Measurements from ENCODE around the gene CHD5. TPM values are rescaled to one million over a fixed set of nuclear protein-coding genes. Genes with fewer than 3 reads are reported as not detected.

Gene CHD5
- total RNA-seq, 1 experiment from 2014 or later: 1.6 TPM

DNA sequence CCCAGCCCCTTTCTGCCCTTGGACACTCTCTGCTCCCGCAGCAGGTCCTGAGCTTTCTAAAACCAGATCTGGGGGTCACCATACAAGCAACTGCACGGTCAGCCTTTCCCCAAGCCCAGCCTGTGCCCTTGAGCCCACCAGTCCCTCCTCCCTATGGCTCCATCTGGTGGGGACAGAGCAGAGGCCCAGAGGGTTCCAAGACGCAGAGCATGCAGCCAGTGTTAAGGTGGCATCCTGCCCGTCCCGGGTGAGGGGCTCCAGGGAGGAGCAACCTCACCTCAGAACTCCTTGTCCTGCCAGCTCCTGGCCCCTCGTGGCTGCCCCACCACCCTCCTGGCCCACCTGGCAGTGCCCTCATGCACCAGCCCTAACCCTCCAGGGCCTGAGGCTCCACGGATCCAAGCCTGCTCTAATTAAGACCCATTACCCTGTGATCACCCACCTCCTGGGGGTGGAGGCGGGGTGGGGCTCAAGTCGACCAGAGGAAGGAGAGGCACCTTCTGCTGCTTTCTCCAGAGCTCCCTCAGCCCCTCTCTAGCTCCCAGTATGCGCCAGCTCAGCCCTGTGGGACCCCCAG lies 8.5 kb downstream of the CHD5 start:
- Histone ChIP-seq H2BK120ac (ENCODE audit: low read depth, low read length, poor library complexity, severe bottlenecking) (no peak overlapping the region), H3T11ph (ENCODE audit: low read length) (no peak overlapping the region), H3K79me2 (ENCODE audit: insufficient read depth, low read length) (no peaks in the 10 kb centered on the region), H3K27me3 (ENCODE audit: insufficient read depth, low read length) (no peaks in the 10 kb centered on the region; the same call in 1 of the 2 replicates), H3K79me1 (ENCODE audit: insufficient read depth, low read depth, low read length, poor library complexity, severe bottlenecking) (no peaks in the 10 kb centered on the region), H2BK5ac (ENCODE audit: insufficient read length, low read length) (no peak overlapping the region), H4K5ac (ENCODE audit: insufficient read length, low read depth, low read length) (no peak overlapping the region), H3K14ac (ENCODE audit: insufficient read depth, low read length) (no peak overlapping the region), H3K27ac (ENCODE audit: insufficient read length, low read depth, low read length) (no peak overlapping the region), H3K4me2 (ENCODE audit: insufficient read depth, insufficient read length, low read length) (no peak overlapping the region), H3K4me1 (ENCODE audit: insufficient read depth, low read length) (no peaks in the 10 kb centered on the region), H3K18ac (ENCODE audit: insufficient read length, low read depth, low read length) (no peak overlapping the region), H3K23me2 (ENCODE audit: insufficient read length, low read depth, low read length, poor library complexity, severe bottlenecking) (no peaks in the 10 kb centered on the region), H3K23ac (ENCODE audit: insufficient read length, low read depth, low read length) (no peak overlapping the region), H3K9ac (ENCODE audit: extremely low read depth, insufficient read length, low read length) (no peak overlapping the region), H4K91ac (ENCODE audit: insufficient read length, low read depth, low read length) (no peak overlapping the region), H4K20me1 (ENCODE audit: control insufficient read depth, insufficient read depth, insufficient read length) (no peaks in the 10 kb centered on the region), H2AK5ac (ENCODE audit: insufficient read length, low read length) (no peak overlapping the region), H2BK20ac (ENCODE audit: low read depth, low read length, poor library complexity, severe bottlenecking) (no peak overlapping the region), H2BK15ac (ENCODE audit: low read depth, low read length) (no peak overlapping the region), H3K9me3 (ENCODE audit: control insufficient read depth, low read depth, low read length) (no peaks in the 10 kb centered on the region), H3K56ac (ENCODE audit: insufficient read length, low read depth, low read length) (no peak overlapping the region), H3K4ac (ENCODE audit: low read depth, low read length) (no peak overlapping the region), H2BK12ac (ENCODE audit: insufficient read length, low read depth, low read length) (no peak overlapping the region), H4K8ac (replicated peaks; ENCODE audit: insufficient read length, low read depth, low read length) (no peak overlapping the region), H2AFZ (ENCODE audit: low read length) (no peak overlapping the region)
- TF ChIP-seq, protein P1, sequence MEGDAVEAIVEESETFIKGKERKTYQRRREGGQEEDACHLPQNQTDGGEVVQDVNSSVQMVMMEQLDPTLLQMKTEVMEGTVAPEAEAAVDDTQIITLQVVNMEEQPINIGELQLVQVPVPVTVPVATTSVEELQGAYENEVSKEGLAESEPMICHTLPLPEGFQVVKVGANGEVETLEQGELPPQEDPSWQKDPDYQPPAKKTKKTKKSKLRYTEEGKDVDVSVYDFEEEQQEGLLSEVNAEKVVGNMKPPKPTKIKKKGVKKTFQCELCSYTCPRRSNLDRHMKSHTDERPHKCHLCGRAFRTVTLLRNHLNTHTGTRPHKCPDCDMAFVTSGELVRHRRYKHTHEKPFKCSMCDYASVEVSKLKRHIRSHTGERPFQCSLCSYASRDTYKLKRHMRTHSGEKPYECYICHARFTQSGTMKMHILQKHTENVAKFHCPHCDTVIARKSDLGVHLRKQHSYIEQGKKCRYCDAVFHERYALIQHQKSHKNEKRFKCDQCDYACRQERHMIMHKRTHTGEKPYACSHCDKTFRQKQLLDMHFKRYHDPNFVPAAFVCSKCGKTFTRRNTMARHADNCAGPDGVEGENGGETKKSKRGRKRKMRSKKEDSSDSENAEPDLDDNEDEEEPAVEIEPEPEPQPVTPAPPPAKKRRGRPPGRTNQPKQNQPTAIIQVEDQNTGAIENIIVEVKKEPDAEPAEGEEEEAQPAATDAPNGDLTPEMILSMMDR (conservative IDR thresholded peaks at IDR 0.05): peak; percentile 64
- Mint-ChIP-seq H3K27me3 (ENCODE audit: low read depth) (peaks cover 6% of the 10 kb centered on the region), H3K9me3 (no peaks in the 10 kb centered on the region), H3K36me3 (ENCODE audit: insufficient read depth in 1 of 3, low read depth in 3 of 3) (no peaks in the 10 kb centered on the region), H3K4me1 (0 out of 4 replicates have a peak, but pooled peaks cover 0 to 2% of the 10 kb centered on the region in 2 experiments), H3K4me3 (no peak overlapping the region; a peak in 1 of 5 replicates), H3K27ac (no peak overlapping the region; a peak in 1 of 7 replicates)
- no CpG with 5 or more reads among the region's 10 CpGs for whole genome bisulfite sequencing (ENCODE audit: extremely low coverage, insufficient read length, low lambda C conversion rate)
- peak; percentile 74 for DNase-seq
